H1 (cell line): ENCODE results near the gene CSNK2A3. TPM values are rescaled to one million over a fixed set of nuclear protein-coding genes. Genes with fewer than 3 reads are reported as not detected.

Experiments
- CTCF ChIP-seq, 3 experiments: IDR thresholded peaks; 1 replicate in 2 of 3; 2 replicates in 1 of 3; pipeline versions ENCODE4 v1.5.1 to v1.6.1; 2011; ENCODE audit warnings: low read length in 3 of 3, mild to moderate bottlenecking in 3 of 3, inconsistent platforms in 2 of 3, low read depth in 1 of 3, moderate library complexity in 1 of 3; ENCODE audit not compliant: insufficient read depth in 1 of 3; ENCODE audit errors: control extremely low read depth in 1 of 3
- RFX5 ChIP-seq: IDR thresholded peaks from 2 replicates; pipeline ENCODE4 v1.6.1; 2011; ENCODE audit warnings: low read depth, low read length, improper control_type of control experiment, borderline replicate concordance
- polyA plus RNA-seq, 7 experiments: library from polyadenylated mRNA; depleted of rRNA in 3 of 7; stranded (reverse) in 5 of 7; unstranded in 2 of 7; fragments of >200 nt in 5 of 7; fragments of 200-250 nt in 2 of 7; gene quantifications; 1 replicate in 5 of 7; 2 replicates in 1 of 7; 4 replicates in 1 of 7; pipeline versions ENCODE4 v1.2.1 to v1.2.3, GENCODE V29; 2011 to 2013; ENCODE audit warnings: missing spikeins in 2 of 7, mixed read lengths in 2 of 7
- total RNA-seq: library from RNA; stranded (reverse); fragmentation: NEBNext Ultra II Directional; extraction: Animal tissue kit (Norgen Biotek cat#: 25700); gene quantifications from 2 replicates; pipeline ENCODE4 v1.2.1, GENCODE V29; 2021
- TF ChIP-seq, protein P1 (sequence below): IDR thresholded peaks from 2 replicates; pipeline ENCODE4 v1.6.1; 2011; ENCODE audit warnings: low read length, improper control_type of control experiment

CSNK2A3 gene
- total and polyA plus RNA-seq, 2 of the 8 experiments (the other 6 are each of a cell fraction or from before 2014, with no cell fraction given), result 0.69 to 1.0 TPM

DNA sequence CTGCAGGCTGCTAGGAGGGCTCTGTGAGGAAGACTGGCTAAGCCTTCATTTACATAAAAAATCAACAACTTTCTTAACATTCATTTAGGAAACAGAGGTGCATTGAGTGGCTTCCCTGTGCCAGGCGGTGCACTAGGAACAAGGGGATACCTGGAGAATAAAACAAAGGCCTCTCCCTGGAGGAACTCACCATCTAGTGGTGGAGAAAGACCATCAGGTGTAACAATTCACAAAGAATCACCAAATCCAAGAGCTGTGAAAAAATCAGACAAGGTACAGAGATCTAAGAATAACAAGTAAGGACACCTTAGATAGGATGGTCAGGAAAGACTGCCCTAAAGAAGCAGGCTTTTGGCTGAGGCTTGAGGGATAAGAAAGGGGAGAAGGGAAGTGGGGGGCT is 40.3 kb downstream of the CSNK2A3 start (continued):
- TF ChIP-seq CTCF (IDR thresholded peaks at IDR 0.05; ENCODE audit: control extremely low read depth in 1 of 3, insufficient read depth in 1 of 3, low read depth in 1 of 3, low read length in 3 of 3), result peak in 1 of 3 experiments; percentile 9; a peak in 1 of 4 replicates
- no peak for TF ChIP-seq RFX5
- TF ChIP-seq, protein P1, sequence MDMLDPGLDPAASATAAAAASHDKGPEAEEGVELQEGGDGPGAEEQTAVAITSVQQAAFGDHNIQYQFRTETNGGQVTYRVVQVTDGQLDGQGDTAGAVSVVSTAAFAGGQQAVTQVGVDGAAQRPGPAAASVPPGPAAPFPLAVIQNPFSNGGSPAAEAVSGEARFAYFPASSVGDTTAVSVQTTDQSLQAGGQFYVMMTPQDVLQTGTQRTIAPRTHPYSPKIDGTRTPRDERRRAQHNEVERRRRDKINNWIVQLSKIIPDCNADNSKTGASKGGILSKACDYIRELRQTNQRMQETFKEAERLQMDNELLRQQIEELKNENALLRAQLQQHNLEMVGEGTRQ, result no peak
